ENCODE measurements around the gene FKBP10. TPM values are rescaled to one million over a fixed set of nuclear protein-coding genes. Genes with fewer than 3 reads are reported as not detected.

FKBP10 gene
- total RNA-seq, 1 experiment from 2014 or later, result 30.0 TPM

GRCh38 chr17:41777574-41778188 is 35.1 kb upstream of the FKBP10 start:
- ChIA-PET CTCF (no interaction called here), POLR2A (ENCODE audit: low non-redundant PET) (no interaction called here)
- H3K4me1 ChIP-seq (ENCODE audit: insufficient read depth, low read length, poor library complexity, severe bottlenecking), result no peaks in the 10 kb centered on the region
- H3K27ac ChIP-seq (ENCODE audit: low read depth, low read length, poor library complexity, severe bottlenecking), result no peak overlapping the region
- no peaks in the 10 kb centered on the region for H3K27me3 ChIP-seq (replicated peaks; ENCODE audit: insufficient read depth, low read depth, low read length, poor library complexity)
- BruUV-seq (replicated peaks), result no TSS peak
- no peak overlapping the region for H3K4me3 ChIP-seq (ENCODE audit: low read depth, low read length, poor library complexity, severe bottlenecking)
- no peaks in the 10 kb centered on the region for H3K9me3 ChIP-seq (ENCODE audit: low read depth, low read length, poor library complexity, severe bottlenecking)
- DNase-seq (ENCODE audit: low spot score), result no peak
- no peaks in the 10 kb centered on the region for H3K36me3 ChIP-seq (ENCODE audit: insufficient read depth, low read length, poor library complexity, severe bottlenecking)
- intact Hi-C loops (cut with micrococcal nuclease; ENCODE audit: unreplicated experiment), result no loop called here
- TF ChIP-seq EZH2 (IDR thresholded peaks at IDR 0.05; ENCODE audit: borderline replicate concordance, low read depth, low read length, poor library complexity, severe bottlenecking) (no peak), CTCF (conservative IDR thresholded peaks at IDR 0.05; ENCODE audit: low read depth, low read length) (no peak)

GRCh38 chr17:41779954-41780353 is 32.9 kb upstream of the FKBP10 start:
- TF ChIP-seq CTCF (conservative IDR thresholded peaks at IDR 0.05; ENCODE audit: low read depth, low read length) (no peak), EZH2 (IDR thresholded peaks at IDR 0.05; ENCODE audit: borderline replicate concordance, low read depth, low read length, poor library complexity, severe bottlenecking) (no peak)
- Histone ChIP-seq H3K27ac (ENCODE audit: low read depth, low read length, poor library complexity, severe bottlenecking) (no peak overlapping the region), H3K27me3 (replicated peaks; ENCODE audit: insufficient read depth, low read depth, low read length, poor library complexity) (no peaks in the 10 kb centered on the region), H3K4me3 (ENCODE audit: low read depth, low read length, poor library complexity, severe bottlenecking) (no peak overlapping the region), H3K9me3 (ENCODE audit: low read depth, low read length, poor library complexity, severe bottlenecking) (no peaks in the 10 kb centered on the region), H3K4me1 (ENCODE audit: insufficient read depth, low read length, poor library complexity, severe bottlenecking) (peaks cover 12% of the 10 kb centered on the region), H3K36me3 (ENCODE audit: insufficient read depth, low read length, poor library complexity, severe bottlenecking) (no peaks in the 10 kb centered on the region)
- BruUV-seq (replicated peaks), result no TSS peak
- no peak for DNase-seq (ENCODE audit: low spot score)
- intact Hi-C loops (cut with micrococcal nuclease; ENCODE audit: unreplicated experiment), result no loop called here
- ChIA-PET CTCF (interaction anchor here (0.7 kb wide), 1 partner anchor 10 kb away, joined by 3 read pairs; no protein-coding TSS in a partner anchor), POLR2A (ENCODE audit: low non-redundant PET) (no interaction called here)

GRCh38 chr17:41781404-41782110 is 31.2 kb upstream of the FKBP10 start:
- H3K4me1 ChIP-seq (ENCODE audit: insufficient read depth, low read length, poor library complexity, severe bottlenecking), result peaks cover 12% of the 10 kb centered on the region
- intact Hi-C loops (cut with micrococcal nuclease; ENCODE audit: unreplicated experiment), result no loop called here
- H3K27ac ChIP-seq (ENCODE audit: low read depth, low read length, poor library complexity, severe bottlenecking), result no peak overlapping the region
- H3K27me3 ChIP-seq (replicated peaks; ENCODE audit: insufficient read depth, low read depth, low read length, poor library complexity), result no peaks in the 10 kb centered on the region
- ChIA-PET CTCF (no interaction called here), POLR2A (ENCODE audit: low non-redundant PET) (no interaction called here)
- DNase-seq (ENCODE audit: low spot score), result no peak
- no peaks in the 10 kb centered on the region for H3K36me3 ChIP-seq (ENCODE audit: insufficient read depth, low read length, poor library complexity, severe bottlenecking)
- no peak overlapping the region for H3K4me3 ChIP-seq (ENCODE audit: low read depth, low read length, poor library complexity, severe bottlenecking)
- no peaks in the 10 kb centered on the region for H3K9me3 ChIP-seq (ENCODE audit: low read depth, low read length, poor library complexity, severe bottlenecking)
- TF ChIP-seq CTCF (conservative IDR thresholded peaks at IDR 0.05; ENCODE audit: low read depth, low read length), result no peak
- TF ChIP-seq EZH2 (IDR thresholded peaks at IDR 0.05; ENCODE audit: borderline replicate concordance, low read depth, low read length, poor library complexity, severe bottlenecking), result no peak
- BruUV-seq (replicated peaks), result no TSS peak

All from A673 (cell line).